RWPE1 (cell line): Measurements from ENCODE around the gene PANK3.
"Not testable (repeated sequence)": the region's sequence is repeated elsewhere in the genome, so short reads cannot be mapped to it uniquely, and the experiment has no call there.

Experiments used
- CTCF ChIA-PET: fragments of 350-600 bp; sonication (Branson Sonifier 250); formaldehyde crosslinking; extraction: SDS; loops from one replicate; lab custom pipeline; 2021; lab: Yijun Ruan, JAX
- POLR2A ChIA-PET: fragments of 400-600 bp; formaldehyde crosslinking; extraction: SDS; loops from one replicate; lab custom pipeline; 2020; ENCODE audit warnings: antibody characterized with exemption; ENCODE audit not compliant: low non-redundant PET; lab: Yijun Ruan, JAX
- DNase-seq: peaks from one replicate; pipeline ENCODE4 v3.0.0; 2012; ENCODE audit warnings: low spot score
- H3K27ac ChIP-seq: fragments of 450-650 bp; 2 replicates; pipeline ENCODE4 v1.5.1; 2017
- TF ChIP-seq, protein P1 (sequence below): fragments of 450-650 bp; conservative IDR thresholded peaks from 2 replicates; pipeline ENCODE4 v1.5.1; 2017; ENCODE audit warnings: low read depth, mild to moderate bottlenecking

Gene PANK3

DNA sequence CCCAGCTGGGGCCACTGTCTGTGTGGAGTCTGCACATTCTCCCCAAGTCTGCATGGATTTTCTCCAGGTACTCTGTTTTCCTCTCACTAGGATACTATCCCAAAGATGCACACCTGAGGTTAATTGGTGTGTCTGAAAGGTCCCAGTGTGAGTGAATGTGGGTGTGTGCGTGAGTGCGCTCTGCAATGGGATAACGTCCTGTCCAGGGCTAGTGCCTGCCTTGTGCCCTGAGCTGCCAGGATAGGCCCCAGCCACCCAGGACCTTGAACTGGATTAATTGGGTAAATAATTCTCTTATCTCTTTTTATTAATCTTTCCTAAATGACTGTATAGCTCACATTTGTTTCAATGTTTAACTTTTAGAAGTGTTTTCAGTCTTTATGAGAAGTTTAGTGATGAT is 11.5 kb upstream of the PANK3 start:
- ChIA-PET CTCF (no interaction called here), POLR2A (no interaction called here)
- H3K27ac ChIP-seq: no peak overlapping the region

GRCh38 chr5:168587987-168588386 is 8.8 kb upstream of the PANK3 start:
- POLR2A ChIA-PET: no interaction called here
- DNase-seq: no peak
- no peak overlapping the region for H3K27ac ChIP-seq
- TF ChIP-seq, protein P1, sequence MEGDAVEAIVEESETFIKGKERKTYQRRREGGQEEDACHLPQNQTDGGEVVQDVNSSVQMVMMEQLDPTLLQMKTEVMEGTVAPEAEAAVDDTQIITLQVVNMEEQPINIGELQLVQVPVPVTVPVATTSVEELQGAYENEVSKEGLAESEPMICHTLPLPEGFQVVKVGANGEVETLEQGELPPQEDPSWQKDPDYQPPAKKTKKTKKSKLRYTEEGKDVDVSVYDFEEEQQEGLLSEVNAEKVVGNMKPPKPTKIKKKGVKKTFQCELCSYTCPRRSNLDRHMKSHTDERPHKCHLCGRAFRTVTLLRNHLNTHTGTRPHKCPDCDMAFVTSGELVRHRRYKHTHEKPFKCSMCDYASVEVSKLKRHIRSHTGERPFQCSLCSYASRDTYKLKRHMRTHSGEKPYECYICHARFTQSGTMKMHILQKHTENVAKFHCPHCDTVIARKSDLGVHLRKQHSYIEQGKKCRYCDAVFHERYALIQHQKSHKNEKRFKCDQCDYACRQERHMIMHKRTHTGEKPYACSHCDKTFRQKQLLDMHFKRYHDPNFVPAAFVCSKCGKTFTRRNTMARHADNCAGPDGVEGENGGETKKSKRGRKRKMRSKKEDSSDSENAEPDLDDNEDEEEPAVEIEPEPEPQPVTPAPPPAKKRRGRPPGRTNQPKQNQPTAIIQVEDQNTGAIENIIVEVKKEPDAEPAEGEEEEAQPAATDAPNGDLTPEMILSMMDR: no peak
- CTCF ChIA-PET: interaction anchor here (0.5 kb wide), 1 partner anchor 63 kb away, joined by 3 read pairs; no protein-coding TSS in a partner anchor

More for the DNA sequence above, 11.5 kb upstream of the PANK3 start:
- no peak for DNase-seq
- TF ChIP-seq, protein P1: no peak

GRCh38 chr5:168585119-168585856 is 6.1 kb upstream of the PANK3 start:
- no peak overlapping the region for H3K27ac ChIP-seq
- TF ChIP-seq, protein P1: no peak
- POLR2A ChIA-PET: no interaction called here
- no peak for DNase-seq
- CTCF ChIA-PET: interaction anchor here (0.6 kb wide), 1 partner anchor 251 kb away, joined by 6 read pairs; no protein-coding TSS in a partner anchor

DNA sequence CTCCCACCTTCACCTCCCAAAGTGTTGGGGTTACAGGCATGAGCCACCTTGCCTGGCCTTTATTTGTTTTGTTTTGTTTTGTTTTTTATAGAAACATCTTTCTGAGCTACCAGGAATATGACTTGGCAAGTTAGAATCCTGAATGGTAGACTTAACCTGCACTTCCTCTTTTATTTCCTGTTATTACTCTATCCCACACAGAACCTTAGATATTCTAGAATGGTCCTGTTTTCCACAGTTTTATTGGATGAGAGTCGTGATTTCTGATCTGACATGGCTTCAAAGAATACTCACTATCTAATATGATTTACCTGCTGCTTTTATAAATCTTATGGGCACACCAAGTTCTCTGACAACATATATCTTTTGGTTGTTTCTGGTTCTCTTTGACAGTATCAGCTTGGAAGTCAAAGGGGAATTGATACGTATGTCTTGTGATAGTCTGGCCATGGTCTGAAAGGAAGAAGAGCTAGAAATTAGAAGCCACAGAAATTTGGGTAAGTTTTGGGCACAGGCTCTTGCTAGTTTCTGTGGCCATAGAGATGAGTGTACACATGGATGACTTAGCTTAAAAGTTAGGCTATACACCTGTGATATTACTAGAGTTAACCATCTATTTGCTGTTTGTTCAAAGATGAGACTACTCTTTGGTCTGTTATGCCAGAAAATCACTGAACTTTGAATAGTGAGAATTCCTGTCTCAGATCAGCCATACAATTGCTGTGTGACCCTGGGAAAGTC is 4.7 kb upstream of the PANK3 start:
- TF ChIP-seq, protein P1: no peak
- ChIA-PET POLR2A (no interaction called here), CTCF (no interaction called here)
- H3K27ac ChIP-seq: no peak overlapping the region
- DNase-seq: no peak

DNA sequence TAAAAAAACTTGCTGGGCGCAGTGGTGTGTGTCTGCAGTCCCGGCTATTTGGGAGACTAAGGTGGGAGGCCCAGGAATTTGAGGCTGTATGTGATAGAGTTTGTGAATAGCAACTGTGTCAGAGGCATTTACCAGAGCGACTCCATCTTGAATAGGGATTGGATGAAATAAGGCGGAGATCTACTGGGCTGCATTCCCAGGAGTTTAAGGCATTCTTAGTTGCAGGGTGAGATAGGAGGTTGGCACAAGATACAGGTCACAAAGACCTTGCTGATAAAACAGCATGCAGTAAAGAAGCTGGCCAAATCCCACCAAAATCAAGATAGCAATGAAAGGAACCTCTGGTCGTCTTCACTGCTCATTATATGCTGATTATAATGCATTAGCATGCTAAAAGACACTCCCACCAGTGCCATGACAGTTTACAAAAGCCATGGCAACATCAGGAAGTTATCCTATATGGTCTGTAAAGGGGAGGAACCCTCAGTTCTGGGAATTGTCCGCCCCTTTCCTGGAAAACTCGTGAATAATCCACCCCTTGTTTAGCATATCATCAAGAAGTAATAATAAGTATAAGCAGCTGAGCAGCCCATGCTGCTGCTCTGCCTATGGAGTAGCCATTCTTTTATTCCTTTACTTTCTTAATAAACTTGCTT is 1.8 kb upstream of the PANK3 start:
- CTCF ChIA-PET, H3K27ac ChIP-seq, POLR2A ChIA-PET, DNase-seq: not testable (repeated sequence)

DNA sequence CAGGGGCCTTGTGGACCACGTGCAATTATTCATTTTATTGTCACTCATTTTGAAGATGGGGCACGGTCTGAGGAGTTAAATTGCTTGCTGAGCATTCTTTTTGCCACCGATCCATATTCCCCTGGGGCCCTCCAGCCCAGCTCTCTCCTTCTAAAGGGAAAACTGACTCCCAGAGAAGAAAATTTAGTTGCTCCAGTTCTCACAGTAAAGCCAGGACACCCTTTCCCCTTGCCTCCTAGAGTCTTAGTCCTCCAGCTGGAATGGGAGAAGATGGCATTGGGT is 1.0 kb upstream of the PANK3 start:
- DNase-seq: no peak
- ChIA-PET POLR2A (interaction anchor here (0.5 to 1.0 kb wide), 4 partner anchors 18 to 1188 kb away, joined by 3 to 5 read pairs (median 4); no protein-coding TSS in a partner anchor), CTCF (no interaction called here)
- TF ChIP-seq, protein P1: no peak
- H3K27ac ChIP-seq: peak overlapping the region; percentile 97
